LNCAP (cell line): ENCODE results near the gene MPZL3.

ENCODE experiments used
- CTCF ChIP-seq: fragments of 450-650 bp; IDR thresholded peaks from 2 replicates; pipeline ENCODE4 v1.5.1; 2017; ENCODE audit warnings: mild to moderate bottlenecking

MPZL3 gene

GRCh38 chr11:118238421-118238820, 13.7 kb downstream of the MPZL3 start:
- no peak for TF ChIP-seq CTCF

GRCh38 chr11:118236170-118236569, 16.0 kb downstream of the MPZL3 start:
- TF ChIP-seq CTCF: no peak

GRCh38 chr11:118234833-118235232, 17.3 kb downstream of the MPZL3 start:
- TF ChIP-seq CTCF: no peak

GRCh38 chr11:118233850-118234249, 18.3 kb downstream of the MPZL3 start:
- no peak for TF ChIP-seq CTCF

GRCh38 chr11:118233377-118233776, 18.8 kb downstream of the MPZL3 start:
- TF ChIP-seq CTCF: no peak

GRCh38 chr11:118232659-118233058, 19.5 kb downstream of the MPZL3 start:
- TF ChIP-seq CTCF: no peak

- TF ChIP-seq CTCF: no peak
These were observed 20.7 kb downstream of the MPZL3 start for GRCh38 chr11:118231461-118231860.

GRCh38 chr11:118230088-118230487, 22.1 kb downstream of the MPZL3 start:
- TF ChIP-seq CTCF: no peak
